ENCODE data around the gene CNNM4.

CNNM4 gene

DNA sequence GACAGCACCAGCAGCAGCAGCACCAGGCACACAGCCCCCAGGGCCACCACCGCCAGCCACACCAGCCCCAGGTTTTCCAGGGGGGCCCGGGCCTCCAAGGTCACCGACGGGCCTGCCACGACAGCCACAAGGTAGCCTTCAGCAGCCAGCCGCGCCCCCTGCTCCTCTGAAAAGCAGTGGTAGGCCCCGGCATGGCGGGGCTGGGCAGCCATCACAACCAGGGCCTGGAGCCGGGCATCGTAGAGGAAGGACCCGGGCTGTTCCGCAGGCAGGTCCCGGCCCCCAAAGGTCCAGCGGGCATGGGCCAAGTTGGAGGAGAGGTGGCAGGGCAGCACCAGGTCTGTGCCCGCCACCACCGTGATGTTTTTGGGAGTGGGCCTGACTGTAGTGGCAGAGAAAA, 100.4 kb downstream of the CNNM4 start:
- no peak for DNase-seq

Data from CD4-positive, alpha-beta T cell treated with Interleukin-15 for 1 hour (primary cell).